Uterus (tissue), 4 donors: ENCODE data around the gene RNF167. TPM values are rescaled to one million over a fixed set of nuclear protein-coding genes. Genes with fewer than 3 reads are reported as not detected.

Experiments used
- DNase-seq, 2 donors: peaks; one replicate each; pipeline ENCODE4 v3.0.0-alpha.2; 2019 to 2020
- H3K27ac ChIP-seq, 2 donors: fragments of 200-600 bp; sonication (generic); 1 replicate in 1 of 2; 2 replicates in 1 of 2; pipeline ENCODE4 v1.5.1; 2016 to 2018
- H3K27me3 ChIP-seq, 2 donors: fragments of 200-600 bp; sonication (generic); one replicate each; pipeline ENCODE4 v1.5.1; 2018 to 2019; ENCODE audit warnings: control low read depth in 1 of 2
- H3K36me3 ChIP-seq, 2 donors: fragments of 200-600 bp; sonication (generic); one replicate each; pipeline ENCODE4 v1.5.1; 2019; ENCODE audit warnings: control low read depth in 1 of 2
- H3K4me1 ChIP-seq, 2 donors: fragments of 200-600 bp; sonication (generic); one replicate each; pipeline ENCODE4 v1.5.1; 2018 to 2019; ENCODE audit warnings: control low read depth in 1 of 2
- H3K4me3 ChIP-seq, 2 donors: fragments of 200-600 bp; sonication (generic); 1 replicate in 1 of 2; 2 replicates in 1 of 2; pipeline ENCODE4 v1.5.1; 2018 to 2019; ENCODE audit warnings: mild to moderate bottlenecking in 1 of 2
- H3K9me3 ChIP-seq, 2 donors: fragments of 200-600 bp; sonication (generic); one replicate each; pipeline ENCODE4 v1.5.1; 2019; ENCODE audit warnings: control low read depth in 1 of 2
- POLR2A ChIP-seq, 2 donors: fragments of 450-650 bp; IDR thresholded peaks; one replicate each; pipeline ENCODE4 v1.6.1; 2016; ENCODE audit warnings: antibody characterized with exemption in 2 of 2, mild to moderate bottlenecking in 1 of 2, moderate library complexity in 1 of 2
- intact Hi-C: fragments of 100-400 bp; cut with DNase I; formaldehyde crosslinking; loops from one replicate; pipeline ENCODE4 v1.15.1; 2023; ENCODE audit warnings: low total_unique reads
- total RNA-seq, 4 donors: library from RNA; depleted of rRNA in 3 of 4; stranded (reverse); fragments of >200 nt in 3 of 4; gene quantifications; one replicate each; pipeline versions ENCODE4 v1.1.0 to v1.2.4, GENCODE V29; 2014 to 2023
- TF ChIP-seq, protein P1 (sequence below), 4 experiments: fragments of 200-600 bp in 2 of 4; fragments of 450-650 bp in 2 of 4; sonication (generic) in 2 of 4; IDR thresholded peaks; one replicate each; pipeline ENCODE4 v1.5.1; 2016 to 2019; ENCODE audit warnings: antibody characterized with exemption in 4 of 4, mild to moderate bottlenecking in 2 of 4, moderate library complexity in 1 of 4
- donor health status: DM: yes; HTN: yes; CAD: no.

The RNF167 gene
- total RNA-seq, 4 donors from 2014 or later: 14.8 to 100 (median 53.1) TPM

DNA sequence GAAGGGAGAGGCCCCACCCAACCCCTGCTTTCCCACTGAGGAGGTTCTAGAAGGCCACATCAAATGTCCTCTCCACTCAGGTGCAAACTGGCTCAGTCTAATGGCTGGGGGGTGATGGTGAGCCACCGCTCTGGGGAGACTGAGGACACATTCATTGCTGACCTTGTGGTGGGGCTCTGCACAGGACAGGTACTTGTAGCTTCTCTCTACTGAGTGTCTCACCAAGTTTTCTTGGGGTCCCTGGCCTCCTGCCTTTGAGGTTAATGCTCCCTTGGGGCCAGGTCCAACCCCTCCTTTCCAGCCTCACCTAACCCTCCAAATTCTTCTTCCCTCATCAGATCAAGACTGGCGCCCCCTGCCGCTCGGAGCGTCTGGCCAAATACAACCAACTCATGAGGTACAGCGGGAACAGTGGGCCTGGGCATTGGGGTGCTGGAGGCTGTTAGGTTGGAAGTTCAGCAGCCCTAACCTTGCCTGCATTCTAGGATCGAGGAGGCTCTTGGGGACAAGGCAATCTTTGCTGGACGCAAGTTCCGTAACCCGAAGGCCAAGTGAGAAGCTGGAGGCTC lies 16.5 kb downstream of the RNF167 start:
- TF ChIP-seq, protein P1, sequence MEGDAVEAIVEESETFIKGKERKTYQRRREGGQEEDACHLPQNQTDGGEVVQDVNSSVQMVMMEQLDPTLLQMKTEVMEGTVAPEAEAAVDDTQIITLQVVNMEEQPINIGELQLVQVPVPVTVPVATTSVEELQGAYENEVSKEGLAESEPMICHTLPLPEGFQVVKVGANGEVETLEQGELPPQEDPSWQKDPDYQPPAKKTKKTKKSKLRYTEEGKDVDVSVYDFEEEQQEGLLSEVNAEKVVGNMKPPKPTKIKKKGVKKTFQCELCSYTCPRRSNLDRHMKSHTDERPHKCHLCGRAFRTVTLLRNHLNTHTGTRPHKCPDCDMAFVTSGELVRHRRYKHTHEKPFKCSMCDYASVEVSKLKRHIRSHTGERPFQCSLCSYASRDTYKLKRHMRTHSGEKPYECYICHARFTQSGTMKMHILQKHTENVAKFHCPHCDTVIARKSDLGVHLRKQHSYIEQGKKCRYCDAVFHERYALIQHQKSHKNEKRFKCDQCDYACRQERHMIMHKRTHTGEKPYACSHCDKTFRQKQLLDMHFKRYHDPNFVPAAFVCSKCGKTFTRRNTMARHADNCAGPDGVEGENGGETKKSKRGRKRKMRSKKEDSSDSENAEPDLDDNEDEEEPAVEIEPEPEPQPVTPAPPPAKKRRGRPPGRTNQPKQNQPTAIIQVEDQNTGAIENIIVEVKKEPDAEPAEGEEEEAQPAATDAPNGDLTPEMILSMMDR (IDR thresholded peaks at IDR 0.05): no peak
- TF ChIP-seq POLR2A (IDR thresholded peaks at IDR 0.05): no peak
- DNase-seq: no peak
- Histone ChIP-seq H3K27ac (no peak overlapping the region), H3K36me3 (no peaks in the 10 kb centered on the region), H3K27me3 (no peaks in the 10 kb centered on the region), H3K9me3 (no peaks in the 10 kb centered on the region), H3K4me1 (no peaks in the 10 kb centered on the region), H3K4me3 (no peak overlapping the region)
- intact Hi-C loops: no loop called here

DNA sequence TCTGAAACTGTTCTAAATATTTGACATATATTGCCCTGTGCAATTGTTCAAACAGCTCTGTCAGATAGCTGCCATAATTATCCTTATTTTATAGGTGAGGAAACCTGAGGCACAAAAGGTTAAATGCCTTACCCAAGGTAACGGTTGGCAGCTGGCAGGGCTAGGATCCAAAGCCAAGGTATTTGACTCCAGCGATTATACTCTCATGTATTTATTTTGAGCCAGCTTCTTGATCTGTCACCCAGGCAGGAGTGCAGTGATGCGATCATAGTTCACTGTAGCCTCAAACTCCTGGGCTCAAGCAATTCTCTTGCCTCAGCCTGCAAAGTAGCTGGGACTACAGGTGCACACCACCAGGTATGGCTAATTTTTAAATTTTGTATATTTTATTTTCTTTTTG lies 18.0 kb downstream of the RNF167 start:
- H3K4me3 ChIP-seq: no peak overlapping the region
- no peaks in the 10 kb centered on the region for H3K9me3 ChIP-seq
- TF ChIP-seq, protein P1 (IDR thresholded peaks at IDR 0.05): no peak
- TF ChIP-seq POLR2A (IDR thresholded peaks at IDR 0.05): no peak
- no peaks in the 10 kb centered on the region for H3K27me3 ChIP-seq
- H3K36me3 ChIP-seq: no peaks in the 10 kb centered on the region
- H3K27ac ChIP-seq: no peak overlapping the region
- DNase-seq: no peak
- H3K4me1 ChIP-seq: no peaks in the 10 kb centered on the region
- intact Hi-C loops: no loop called here

DNA sequence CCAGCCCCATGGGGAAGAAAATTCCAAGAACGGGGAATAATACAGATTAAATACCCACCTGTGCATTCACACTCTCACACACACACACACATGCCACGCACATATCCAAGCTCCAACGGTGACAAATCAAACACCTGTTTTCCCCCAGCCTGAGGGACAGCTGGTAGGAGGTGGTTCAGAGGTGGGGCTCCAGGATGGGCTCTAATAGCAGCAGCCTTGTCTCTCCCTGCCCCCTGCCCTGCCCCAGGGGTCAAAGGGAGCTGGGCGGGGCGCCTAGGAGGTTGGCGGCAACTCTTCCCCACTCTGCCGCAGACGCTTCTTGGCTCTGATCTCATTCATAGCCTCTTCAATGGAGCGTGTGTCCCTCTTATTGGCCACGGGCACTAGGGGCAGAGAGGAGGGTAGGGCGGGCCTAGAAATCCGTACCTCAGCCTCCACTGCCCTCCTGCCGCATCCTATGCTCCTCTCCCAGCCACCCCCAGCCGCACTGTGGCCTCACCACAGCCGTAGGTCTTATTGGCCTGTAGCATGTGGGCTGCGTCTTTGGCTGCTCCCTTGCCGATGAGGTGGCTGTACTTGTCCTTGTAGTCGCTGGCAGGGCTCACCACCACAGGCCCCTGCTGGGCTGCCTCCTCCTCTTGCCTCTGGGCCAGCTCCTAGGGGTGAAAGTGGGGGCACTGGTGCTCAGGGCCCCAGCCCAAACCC lies 19.3 kb downstream of the RNF167 start:
- H3K36me3 ChIP-seq: no peaks in the 10 kb centered on the region
- TF ChIP-seq POLR2A (IDR thresholded peaks at IDR 0.05): no peak
- TF ChIP-seq, protein P1 (IDR thresholded peaks at IDR 0.05): no peak
- H3K4me3 ChIP-seq: no peak overlapping the region
- H3K27ac ChIP-seq: no peak overlapping the region
- H3K27me3 ChIP-seq: no peaks in the 10 kb centered on the region
- H3K9me3 ChIP-seq: no peaks in the 10 kb centered on the region
- H3K4me1 ChIP-seq: no peaks in the 10 kb centered on the region
- DNase-seq: no peak
- intact Hi-C loops: no loop called here

DNA sequence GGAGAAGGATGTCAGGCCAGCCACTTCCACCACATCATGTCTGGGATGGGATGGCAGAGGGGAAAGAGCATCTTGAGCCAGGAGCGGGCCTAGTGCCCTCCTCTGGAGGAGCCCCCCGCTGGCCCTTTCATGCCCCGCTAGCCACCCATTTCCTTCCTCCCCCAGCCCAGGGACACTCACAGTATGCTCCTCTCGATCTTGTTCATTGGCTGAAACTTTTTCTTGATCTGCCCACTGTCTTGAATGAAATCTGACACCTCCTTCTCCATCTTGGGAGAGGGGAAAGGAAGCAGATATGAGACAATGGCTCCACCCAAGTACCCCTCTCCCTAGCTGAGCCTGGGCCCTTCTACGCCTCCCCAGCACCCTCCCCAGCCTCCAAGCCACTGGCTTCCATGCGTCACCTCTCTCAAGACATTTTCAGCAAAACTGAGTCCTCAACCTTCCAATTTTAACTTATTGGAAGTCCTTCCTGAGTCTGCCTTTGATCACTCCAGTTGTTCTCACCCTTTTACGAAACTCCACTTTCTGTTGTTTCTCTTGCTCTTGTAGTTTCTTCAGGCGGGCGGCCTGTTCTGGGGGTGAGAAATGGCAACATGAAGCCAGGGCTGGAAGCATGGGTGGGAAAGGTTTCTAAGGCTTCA lies 20.3 kb downstream of the RNF167 start:
- H3K27ac ChIP-seq: no peak overlapping the region
- intact Hi-C loops: no loop called here
- H3K4me3 ChIP-seq: no peak overlapping the region
- TF ChIP-seq, protein P1 (IDR thresholded peaks at IDR 0.05): no peak
- TF ChIP-seq POLR2A (IDR thresholded peaks at IDR 0.05): no peak
- H3K4me1 ChIP-seq: no peaks in the 10 kb centered on the region
- H3K27me3 ChIP-seq: no peaks in the 10 kb centered on the region
- no peaks in the 10 kb centered on the region for H3K36me3 ChIP-seq
- no peaks in the 10 kb centered on the region for H3K9me3 ChIP-seq
- no peak for DNase-seq

- TF ChIP-seq, protein P1 (IDR thresholded peaks at IDR 0.05): no peak
- no peak for TF ChIP-seq POLR2A (IDR thresholded peaks at IDR 0.05)
- Histone ChIP-seq H3K36me3 (no peaks in the 10 kb centered on the region), H3K9me3 (no peaks in the 10 kb centered on the region), H3K27ac (no peak overlapping the region), H3K4me3 (no peak overlapping the region), H3K27me3 (no peaks in the 10 kb centered on the region), H3K4me1 (peaks cover 7 to 9% of the 10 kb centered on the region in 2 donors)
- no peak for DNase-seq
- intact Hi-C loops: no loop called here
Observed at GRCh38 chr17:4965311-4965986, 25.4 kb downstream of the RNF167 start.
